ENCODE results near the gene MPPED2.

The MPPED2 gene

GRCh38 chr11:30504468-30504867 lies 81.7 kb downstream of the MPPED2 start:
- no peaks in the 10 kb centered on the region for H3K4me1 ChIP-seq
- H3K4me3 ChIP-seq (ENCODE audit: low read depth, low read length): no peak overlapping the region
- H2AFZ ChIP-seq: no peak overlapping the region
- H3K4me2 ChIP-seq (ENCODE audit: low read length): no peak overlapping the region
- H3K27me3 ChIP-seq (ENCODE audit: control insufficient read depth, insufficient read depth, low read length): no peaks in the 10 kb centered on the region
- no peak overlapping the region for H3K27ac ChIP-seq
- no peaks in the 10 kb centered on the region for H3K36me3 ChIP-seq (ENCODE audit: control insufficient read depth, insufficient read depth, low read length)
- H3K79me2 ChIP-seq: no peaks in the 10 kb centered on the region
- no peaks in the 10 kb centered on the region for H3K9me3 ChIP-seq (ENCODE audit: control insufficient read depth, low read length)
- no peak for TF ChIP-seq CTCF (IDR thresholded peaks at IDR 0.05)
- H3K9ac ChIP-seq: no peak overlapping the region

GRCh38 chr11:30503156-30503555 lies 83.0 kb downstream of the MPPED2 start:
- Histone ChIP-seq H3K9me3 (ENCODE audit: control insufficient read depth, low read length) (no peaks in the 10 kb centered on the region), H3K9ac (no peak overlapping the region), H3K27me3 (ENCODE audit: control insufficient read depth, insufficient read depth, low read length) (no peaks in the 10 kb centered on the region), H3K36me3 (ENCODE audit: control insufficient read depth, insufficient read depth, low read length) (no peaks in the 10 kb centered on the region), H3K4me2 (ENCODE audit: low read length) (no peak overlapping the region), H3K79me2 (no peaks in the 10 kb centered on the region), H3K4me3 (ENCODE audit: low read depth, low read length) (no peak overlapping the region), H3K4me1 (no peaks in the 10 kb centered on the region), H2AFZ (no peak overlapping the region), H3K27ac (no peak overlapping the region)
- TF ChIP-seq CTCF (IDR thresholded peaks at IDR 0.05): no peak

GRCh38 chr11:30502305-30502704 lies 83.8 kb downstream of the MPPED2 start:
- Histone ChIP-seq H3K27me3 (ENCODE audit: control insufficient read depth, insufficient read depth, low read length) (no peaks in the 10 kb centered on the region), H3K9me3 (ENCODE audit: control insufficient read depth, low read length) (no peaks in the 10 kb centered on the region), H3K4me2 (ENCODE audit: low read length) (no peak overlapping the region), H2AFZ (no peak overlapping the region), H3K27ac (no peak overlapping the region), H3K79me2 (no peaks in the 10 kb centered on the region), H3K36me3 (ENCODE audit: control insufficient read depth, insufficient read depth, low read length) (no peaks in the 10 kb centered on the region), H3K4me3 (ENCODE audit: low read depth, low read length) (no peak overlapping the region), H3K4me1 (no peaks in the 10 kb centered on the region), H3K9ac (no peak overlapping the region)
- no peak for TF ChIP-seq CTCF (IDR thresholded peaks at IDR 0.05)

- Histone ChIP-seq H3K79me2 (no peaks in the 10 kb centered on the region), H3K27ac (no peak overlapping the region), H3K9ac (no peak overlapping the region), H3K4me3 (ENCODE audit: low read depth, low read length) (no peak overlapping the region), H3K4me1 (no peaks in the 10 kb centered on the region), H3K4me2 (ENCODE audit: low read length) (no peak overlapping the region), H2AFZ (no peak overlapping the region), H3K36me3 (ENCODE audit: control insufficient read depth, insufficient read depth, low read length) (no peaks in the 10 kb centered on the region), H3K9me3 (ENCODE audit: control insufficient read depth, low read length) (no peaks in the 10 kb centered on the region), H3K27me3 (ENCODE audit: control insufficient read depth, insufficient read depth, low read length) (no peaks in the 10 kb centered on the region)
- TF ChIP-seq CTCF (IDR thresholded peaks at IDR 0.05): no peak
These were observed 84.4 kb downstream of the MPPED2 start for GRCh38 chr11:30501744-30502143.

GRCh38 chr11:30499940-30500339 lies 86.2 kb downstream of the MPPED2 start:
- H3K27ac ChIP-seq: no peak overlapping the region
- H3K27me3 ChIP-seq (ENCODE audit: control insufficient read depth, insufficient read depth, low read length): no peaks in the 10 kb centered on the region
- H3K79me2 ChIP-seq: no peaks in the 10 kb centered on the region
- H3K9ac ChIP-seq: no peak overlapping the region
- H3K4me3 ChIP-seq (ENCODE audit: low read depth, low read length): no peak overlapping the region
- TF ChIP-seq CTCF (IDR thresholded peaks at IDR 0.05): no peak
- no peaks in the 10 kb centered on the region for H3K4me1 ChIP-seq
- H3K9me3 ChIP-seq (ENCODE audit: control insufficient read depth, low read length): no peaks in the 10 kb centered on the region
- H3K36me3 ChIP-seq (ENCODE audit: control insufficient read depth, insufficient read depth, low read length): no peaks in the 10 kb centered on the region
- H2AFZ ChIP-seq: no peak overlapping the region
- no peak overlapping the region for H3K4me2 ChIP-seq (ENCODE audit: low read length)

All from parathyroid adenoma (tissue), 2 donors.